ES-I3 (cell line): ENCODE measurements around the gene SLC24A2.
A peak's percentile ranks its signal among the peaks of the same experiment; 100 is the strongest.
"Not testable (repeated sequence)": the region's sequence is repeated elsewhere in the genome, so short reads cannot be mapped to it uniquely, and the experiment has no call there.

Experiments used
- H3K36me3 ChIP-seq: 2 replicates; pipeline ENCODE4 v1.6.1; 2013; ENCODE audit warnings: mild to moderate bottlenecking, low read length, control low read depth, moderate library complexity; ENCODE audit not compliant: insufficient read depth
- H3K4me1 ChIP-seq: 2 replicates; pipeline ENCODE4 v1.6.1; 2013; ENCODE audit warnings: mild to moderate bottlenecking, control low read depth, low read length; ENCODE audit not compliant: insufficient read depth
- H3K9ac ChIP-seq: 2 replicates; pipeline ENCODE4 v1.6.1; 2013; ENCODE audit warnings: low read depth, mild to moderate bottlenecking, low read length, moderate library complexity
- H3K9me3 ChIP-seq: 2 replicates; pipeline ENCODE4 v1.6.1; 2013; ENCODE audit warnings: mild to moderate bottlenecking, low read length, moderate library complexity; ENCODE audit not compliant: control insufficient read depth, insufficient read depth

The SLC24A2 gene

GRCh38 chr9:19788614-19789271 lies at the start of gene SLC24A2:
Gene SLC24A2, minus strand, starts transcription at chr9:19789037.
- Histone ChIP-seq H3K36me3 (no peaks in the 10 kb centered on the region), H3K4me1 (peaks cover 10% of the 10 kb centered on the region; the same call in 1 of the 2 replicates), H3K9me3 (no peaks in the 10 kb centered on the region), H3K9ac (peak within 1 kb of the TSS; percentile 66)

- H3K9ac ChIP-seq, H3K4me1 ChIP-seq: not testable (repeated sequence)
These were observed 44.5 kb upstream of the SLC24A2 start for GRCh38 chr9:19833331-19833730.

GRCh38 chr9:19830796-19831195 lies 42.0 kb upstream of the SLC24A2 start:
- peaks cover 2% of the 10 kb centered on the region for H3K9me3 ChIP-seq
- H3K36me3 ChIP-seq: no peaks in the 10 kb centered on the region
- H3K9ac ChIP-seq: no peak overlapping the region
- H3K4me1 ChIP-seq: no peaks in the 10 kb centered on the region

More at GRCh38 chr9:19833331-19833730, 44.5 kb upstream of the SLC24A2 start:
- not testable (repeated sequence) for H3K36me3 ChIP-seq, H3K9me3 ChIP-seq

GRCh38 chr9:19828576-19829109 lies 39.8 kb upstream of the SLC24A2 start:
- H3K9ac ChIP-seq: no peak overlapping the region
- no peaks in the 10 kb centered on the region for H3K36me3 ChIP-seq
- H3K9me3 ChIP-seq: peaks cover 2% of the 10 kb centered on the region
- no peaks in the 10 kb centered on the region for H3K4me1 ChIP-seq

GRCh38 chr9:19816769-19817168 lies 27.9 kb upstream of the SLC24A2 start:
- no peak overlapping the region for H3K9ac ChIP-seq
- peaks cover 7% of the 10 kb centered on the region for H3K9me3 ChIP-seq
- H3K36me3 ChIP-seq: no peaks in the 10 kb centered on the region
- no peaks in the 10 kb centered on the region for H3K4me1 ChIP-seq

- no peak overlapping the region for H3K9ac ChIP-seq
- no peaks in the 10 kb centered on the region for H3K36me3 ChIP-seq
- peaks cover 18% of the 10 kb centered on the region for H3K4me1 ChIP-seq
- H3K9me3 ChIP-seq: peaks cover 7% of the 10 kb centered on the region
These were observed 23.4 kb upstream of the SLC24A2 start for GRCh38 chr9:19812194-19812593.

GRCh38 chr9:19809422-19810269 lies 20.8 kb upstream of the SLC24A2 start:
- Histone ChIP-seq H3K9me3 (peaks cover 3% of the 10 kb centered on the region; the same call in 1 of the 2 replicates), H3K9ac (no peak overlapping the region)

GRCh38 chr9:19807182-19807892 lies 18.5 kb upstream of the SLC24A2 start:
- no peaks in the 10 kb centered on the region for H3K36me3 ChIP-seq
- H3K9ac ChIP-seq: peak overlapping the region; percentile 7; the same call in 1 of the 2 replicates
- no peaks in the 10 kb centered on the region; the same call in 1 of the 2 replicates for H3K9me3 ChIP-seq
- H3K4me1 ChIP-seq: peaks cover 38% of the 10 kb centered on the region

More at GRCh38 chr9:19809422-19810269, 20.8 kb upstream of the SLC24A2 start:
- Histone ChIP-seq H3K36me3 (no peaks in the 10 kb centered on the region), H3K4me1 (peaks cover 38% of the 10 kb centered on the region)

GRCh38 chr9:19804431-19804830 lies 15.6 kb upstream of the SLC24A2 start:
- H3K36me3 ChIP-seq: no peaks in the 10 kb centered on the region
- H3K9me3 ChIP-seq: no peaks in the 10 kb centered on the region
- H3K9ac ChIP-seq: no peak overlapping the region
- H3K4me1 ChIP-seq: peaks cover 50% of the 10 kb centered on the region

GRCh38 chr9:19800884-19801283 lies 12.0 kb upstream of the SLC24A2 start:
- Histone ChIP-seq H3K36me3 (no peaks in the 10 kb centered on the region), H3K9me3 (no peaks in the 10 kb centered on the region), H3K4me1 (peaks cover 29% of the 10 kb centered on the region), H3K9ac (no peak overlapping the region)

- no peak overlapping the region for H3K9ac ChIP-seq
These were observed 10.9 kb upstream of the SLC24A2 start for GRCh38 chr9:19799784-19800183.

GRCh38 chr9:19788152-19788551 lies 685 bp downstream of the SLC24A2 start:
- no peaks in the 10 kb centered on the region for H3K9me3 ChIP-seq
- H3K4me1 ChIP-seq: peaks cover 10% of the 10 kb centered on the region; the same call in 1 of the 2 replicates
- H3K36me3 ChIP-seq: no peaks in the 10 kb centered on the region
- peak overlapping the region; percentile 66; the same call in 1 of the 2 replicates for H3K9ac ChIP-seq

More at GRCh38 chr9:19799784-19800183, 10.9 kb upstream of the SLC24A2 start:
- H3K36me3 ChIP-seq: no peaks in the 10 kb centered on the region
- H3K4me1 ChIP-seq: peaks cover 22% of the 10 kb centered on the region
- no peaks in the 10 kb centered on the region for H3K9me3 ChIP-seq

GRCh38 chr9:19787672-19788071 lies 1.2 kb downstream of the SLC24A2 start:
- Histone ChIP-seq H3K9ac (peak overlapping the region; percentile 66; the same call in 1 of the 2 replicates), H3K4me1 (peaks cover 10% of the 10 kb centered on the region; the same call in 1 of the 2 replicates), H3K36me3 (no peaks in the 10 kb centered on the region), H3K9me3 (no peaks in the 10 kb centered on the region)

GRCh38 chr9:19785230-19785629 lies 3.6 kb downstream of the SLC24A2 start:
- Histone ChIP-seq H3K9me3 (no peaks in the 10 kb centered on the region), H3K36me3 (no peaks in the 10 kb centered on the region), H3K4me1 (peaks cover 10% of the 10 kb centered on the region; the same call in 1 of the 2 replicates), H3K9ac (no peak overlapping the region)
